SH-SY5Y (cell line): ENCODE data around the gene UHRF1.

Experiments used
- GATA2 ChIP-seq: IDR thresholded peaks from 2 replicates; pipeline ENCODE4 v1.6.1; 2011; ENCODE audit warnings: mild to moderate bottlenecking, low read depth, low read length
- GATA3 ChIP-seq: IDR thresholded peaks from 2 replicates; pipeline ENCODE4 v1.6.1; 2011; ENCODE audit warnings: low read depth, mild to moderate bottlenecking, low read length, moderate library complexity

The UHRF1 gene

DNA sequence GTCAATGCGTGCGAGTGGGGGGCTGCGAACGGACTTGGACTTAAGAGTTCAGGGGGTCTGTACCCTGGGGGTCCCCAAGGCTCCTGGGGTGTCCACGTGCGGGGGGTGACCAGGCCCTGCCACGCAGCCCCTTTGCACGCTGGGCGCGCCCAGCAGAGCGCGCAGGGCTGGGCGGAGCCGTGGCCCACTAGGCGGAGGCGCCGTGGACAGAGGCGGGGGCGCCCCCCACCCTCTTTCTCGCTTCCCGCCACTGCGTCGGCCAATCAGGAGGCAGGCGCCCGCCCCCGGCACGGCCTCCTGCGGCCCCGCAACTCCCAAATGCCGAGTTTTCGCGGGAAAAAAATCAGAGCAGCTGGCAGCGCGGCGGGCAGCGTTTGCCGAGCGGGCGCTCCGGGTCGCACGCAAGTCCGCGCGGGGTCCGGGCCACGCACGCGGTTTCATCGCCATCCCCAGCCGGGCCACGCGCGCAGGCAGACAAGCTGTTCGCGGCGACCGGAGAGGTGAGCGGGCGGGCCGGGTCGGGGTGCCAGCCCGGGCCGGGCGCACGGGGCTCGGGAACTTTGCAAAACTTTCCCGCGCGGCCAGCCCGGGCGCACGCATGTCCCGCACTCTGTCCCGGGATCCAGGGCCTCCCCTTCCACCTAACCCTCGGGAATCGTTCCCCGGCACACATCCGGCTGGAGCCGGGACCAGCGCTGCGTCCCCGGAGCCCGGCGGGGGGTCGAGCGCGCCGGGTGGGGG lies at the start of gene UHRF1:
UHRF1 (plus strand) TSS at position 346 of the 741 bp plus-strand sequence. CDS start 1,385 bp downstream, outside the sequence.
- no peak for TF ChIP-seq GATA3
- no peak for TF ChIP-seq GATA2

GRCh38 chr19:4859697-4860096 lies 49.6 kb upstream of the UHRF1 start:
- TF ChIP-seq GATA2 (no peak), GATA3 (no peak)

DNA sequence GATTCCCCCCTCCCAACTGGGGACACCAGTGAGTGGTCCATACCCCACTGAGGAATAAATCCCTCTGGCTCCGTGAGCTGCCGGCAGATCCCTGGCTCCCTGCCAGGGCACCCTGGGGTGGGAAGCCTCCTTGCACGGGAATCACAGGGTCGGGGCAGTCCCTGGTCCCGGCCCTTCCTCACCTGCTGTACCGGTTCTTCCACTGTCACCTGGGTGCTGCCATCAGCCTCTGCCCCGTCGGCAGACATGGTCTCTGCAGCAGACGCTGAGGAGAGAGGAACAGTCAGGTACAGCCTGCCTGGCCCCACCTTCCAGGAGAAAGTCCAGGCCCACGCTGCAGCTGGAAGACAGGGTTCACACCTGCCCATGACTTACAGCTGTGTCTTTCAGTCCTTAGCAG lies 48.2 kb upstream of the UHRF1 start:
- TF ChIP-seq GATA3 (no peak), GATA2 (no peak)

- TF ChIP-seq GATA3 (no peak), GATA2 (no peak)
These were observed 42.5 kb upstream of the UHRF1 start for GRCh38 chr19:4866595-4867424.

DNA sequence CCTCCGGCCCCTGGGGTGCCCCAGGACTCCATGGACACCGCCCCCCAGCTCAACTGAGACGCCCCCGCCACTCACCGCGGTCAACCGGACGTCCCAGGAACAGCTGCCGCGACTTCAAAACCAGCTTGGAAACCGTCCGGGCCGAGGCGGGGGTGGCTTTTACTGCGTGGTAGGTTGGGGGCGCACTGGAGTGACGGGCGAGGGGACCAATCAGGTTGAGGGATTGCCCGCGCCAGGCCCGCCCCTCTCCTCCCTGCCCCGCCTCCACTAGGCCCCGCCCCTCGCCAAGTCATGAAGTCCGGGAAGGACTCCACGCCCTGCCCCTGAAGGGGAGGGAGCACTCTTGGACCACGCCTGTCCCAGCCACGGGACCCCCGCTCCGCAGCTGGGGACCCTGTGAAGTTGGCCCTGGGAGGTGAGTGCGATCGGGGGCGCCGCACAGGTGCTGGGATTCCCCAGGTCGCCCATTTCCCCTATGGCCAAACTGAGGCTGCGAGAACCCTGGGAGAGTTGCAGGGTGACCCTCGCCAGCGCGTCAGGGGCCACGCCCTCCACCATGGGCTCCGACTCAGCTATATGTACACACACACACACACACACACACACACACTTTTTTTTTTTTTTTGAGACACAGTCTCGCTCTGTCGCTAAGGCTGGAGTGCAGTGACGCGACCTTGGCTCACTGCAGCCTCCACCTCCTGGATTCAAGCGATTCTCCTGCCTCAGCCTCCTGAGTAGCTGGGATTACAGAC lies 41.6 kb upstream of the UHRF1 start, which contains the start of gene PLIN3:
PLIN3 (minus strand) TSS at position 134 of the 752 bp plus-strand sequence. CDS start 6,273 bp downstream, outside the sequence.
- no peak for TF ChIP-seq GATA2
- no peak for TF ChIP-seq GATA3

DNA sequence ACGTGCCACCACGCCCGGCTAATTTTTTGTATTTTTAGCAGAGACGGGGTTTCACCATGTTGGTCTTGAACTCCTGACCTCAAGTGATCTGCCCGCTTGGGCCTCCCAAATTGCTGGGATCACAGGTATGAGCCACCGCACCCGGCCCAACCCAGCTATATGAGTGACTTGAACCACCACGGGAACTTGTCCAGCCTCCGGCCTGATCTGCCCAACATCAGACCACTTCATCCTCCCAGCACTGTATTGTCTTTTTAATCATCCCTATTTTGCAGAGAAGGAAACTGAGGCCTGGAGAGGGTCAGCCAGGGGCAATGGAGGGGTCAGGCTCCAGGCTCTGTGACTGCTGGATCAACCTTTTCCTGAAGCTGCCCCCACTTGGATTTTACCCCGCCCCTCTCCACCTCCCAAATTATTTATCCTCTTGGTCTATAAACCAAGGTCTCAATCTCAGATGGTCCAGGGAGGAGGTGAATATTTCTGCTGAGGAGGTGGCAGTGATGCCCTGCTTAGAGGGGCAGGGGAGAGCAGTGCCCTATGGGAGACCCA lies 40.9 kb upstream of the UHRF1 start:
- TF ChIP-seq GATA3: no peak
- TF ChIP-seq GATA2: no peak

GRCh38 chr19:4870025-4870700 lies 39.1 kb upstream of the UHRF1 start:
- no peak for TF ChIP-seq GATA3
- no peak for TF ChIP-seq GATA2

DNA sequence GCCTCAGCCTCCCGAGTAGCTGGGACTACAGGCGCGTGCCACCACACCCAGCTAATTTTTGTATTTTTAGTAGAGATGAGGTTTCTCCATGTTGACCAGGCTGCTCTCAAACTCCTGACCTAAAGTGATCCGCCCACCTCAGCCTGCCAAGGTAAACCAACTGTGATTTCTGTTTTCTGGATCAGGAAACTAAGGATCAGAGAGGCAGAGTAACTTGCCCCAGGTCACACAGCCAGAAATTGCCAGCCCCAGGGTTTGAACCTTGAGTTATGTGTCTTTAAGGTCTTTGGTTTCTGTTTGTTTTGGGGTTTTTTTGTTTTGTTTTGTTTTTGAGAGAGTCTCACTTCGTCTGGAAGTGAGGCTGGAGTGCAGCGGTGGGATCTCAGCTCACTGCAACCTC lies 37.6 kb upstream of the UHRF1 start:
- TF ChIP-seq GATA2 (no peak), GATA3 (no peak)

DNA sequence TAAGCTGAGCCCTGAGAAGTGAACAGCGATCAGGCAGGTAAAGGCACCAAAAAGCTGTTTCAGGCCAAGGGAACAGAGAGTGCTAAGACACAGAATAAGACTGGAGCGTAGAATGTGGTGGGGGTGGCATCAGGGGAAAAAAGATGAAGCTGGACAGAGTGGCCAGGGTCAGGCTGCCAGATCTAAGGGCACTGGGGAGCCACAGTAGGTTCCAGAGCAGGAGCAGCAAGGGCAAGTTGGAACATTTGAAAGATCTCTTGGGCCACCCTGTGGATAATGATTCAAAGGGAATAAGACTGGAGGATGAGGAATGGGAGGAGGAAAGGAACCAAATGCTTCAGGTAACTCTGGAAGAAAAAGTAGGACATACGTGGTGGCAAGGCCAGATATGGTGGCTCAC lies 35.4 kb upstream of the UHRF1 start:
- TF ChIP-seq GATA3 (no peak), GATA2 (no peak)

GRCh38 chr19:4877753-4878490 lies 31.4 kb upstream of the UHRF1 start:
- no peak for TF ChIP-seq GATA3
- TF ChIP-seq GATA2: no peak

- no peak for TF ChIP-seq GATA2
- no peak for TF ChIP-seq GATA3
These were observed 30.8 kb upstream of the UHRF1 start for GRCh38 chr19:4878491-4878968.

GRCh38 chr19:4879041-4879440 lies 30.3 kb upstream of the UHRF1 start:
- TF ChIP-seq GATA3 (no peak), GATA2 (no peak)

GRCh38 chr19:4889034-4889815 lies 20.1 kb upstream of the UHRF1 start:
- TF ChIP-seq GATA2 (no peak), GATA3 (no peak)
